Thyroid gland (tissue), 4 donors: Measurements from ENCODE around the gene SERPINA4.

Source experiments
- POLR2A ChIP-seq, 2 donors: fragments of 450-650 bp; IDR thresholded peaks; one replicate each; pipeline ENCODE4 v1.6.1; 2017; ENCODE audit warnings: antibody characterized with exemption in 2 of 2, mild to moderate bottlenecking in 2 of 2, moderate library complexity in 1 of 2
- TF ChIP-seq, protein P1 (sequence below), 6 experiments: fragments of 200-600 bp in 3 of 6; fragments of 450-650 bp in 3 of 6; sonication (generic) in 3 of 6; IDR thresholded peaks; one replicate each; pipeline ENCODE4 v1.5.1; 2016 to 2019; ENCODE audit warnings: antibody characterized with exemption in 6 of 6, mild to moderate bottlenecking in 2 of 6, inconsistent platforms in 1 of 6, moderate library complexity in 1 of 6

DNA sequence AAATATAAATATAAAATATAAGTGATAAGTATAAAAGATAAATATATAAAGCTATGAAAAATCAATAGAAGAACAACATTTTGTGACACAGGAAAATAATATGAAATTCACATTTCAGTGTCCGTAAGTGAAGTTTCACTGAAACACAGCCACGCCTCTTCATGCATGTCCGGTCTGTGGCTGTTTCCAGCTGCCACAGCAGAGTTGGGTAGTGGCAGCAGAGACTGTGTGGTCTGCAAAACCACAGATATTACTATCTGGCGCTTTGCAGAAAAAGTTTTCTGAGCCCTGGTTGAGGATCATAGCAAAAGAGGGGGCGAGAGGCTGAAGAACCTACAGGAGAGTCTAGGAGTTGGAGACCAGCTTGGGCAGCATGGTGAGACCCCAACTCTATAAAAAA lies 780 bp downstream of the SERPINA4 start:
- TF ChIP-seq, protein P1, sequence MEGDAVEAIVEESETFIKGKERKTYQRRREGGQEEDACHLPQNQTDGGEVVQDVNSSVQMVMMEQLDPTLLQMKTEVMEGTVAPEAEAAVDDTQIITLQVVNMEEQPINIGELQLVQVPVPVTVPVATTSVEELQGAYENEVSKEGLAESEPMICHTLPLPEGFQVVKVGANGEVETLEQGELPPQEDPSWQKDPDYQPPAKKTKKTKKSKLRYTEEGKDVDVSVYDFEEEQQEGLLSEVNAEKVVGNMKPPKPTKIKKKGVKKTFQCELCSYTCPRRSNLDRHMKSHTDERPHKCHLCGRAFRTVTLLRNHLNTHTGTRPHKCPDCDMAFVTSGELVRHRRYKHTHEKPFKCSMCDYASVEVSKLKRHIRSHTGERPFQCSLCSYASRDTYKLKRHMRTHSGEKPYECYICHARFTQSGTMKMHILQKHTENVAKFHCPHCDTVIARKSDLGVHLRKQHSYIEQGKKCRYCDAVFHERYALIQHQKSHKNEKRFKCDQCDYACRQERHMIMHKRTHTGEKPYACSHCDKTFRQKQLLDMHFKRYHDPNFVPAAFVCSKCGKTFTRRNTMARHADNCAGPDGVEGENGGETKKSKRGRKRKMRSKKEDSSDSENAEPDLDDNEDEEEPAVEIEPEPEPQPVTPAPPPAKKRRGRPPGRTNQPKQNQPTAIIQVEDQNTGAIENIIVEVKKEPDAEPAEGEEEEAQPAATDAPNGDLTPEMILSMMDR (IDR thresholded peaks at IDR 0.05) = no peak
- no peak for TF ChIP-seq POLR2A (IDR thresholded peaks at IDR 0.05)
